Measurements from ENCODE around the gene ARHGAP26. TPM values are rescaled to one million over a fixed set of nuclear protein-coding genes. Genes with fewer than 3 reads are reported as not detected.
A peak's percentile ranks its signal among the peaks of the same experiment; 100 is the strongest.

The ARHGAP26 gene
- total RNA-seq, 4 donors from 2014 or later = 22.3 to 40.7 (median 28.2) TPM

DNA sequence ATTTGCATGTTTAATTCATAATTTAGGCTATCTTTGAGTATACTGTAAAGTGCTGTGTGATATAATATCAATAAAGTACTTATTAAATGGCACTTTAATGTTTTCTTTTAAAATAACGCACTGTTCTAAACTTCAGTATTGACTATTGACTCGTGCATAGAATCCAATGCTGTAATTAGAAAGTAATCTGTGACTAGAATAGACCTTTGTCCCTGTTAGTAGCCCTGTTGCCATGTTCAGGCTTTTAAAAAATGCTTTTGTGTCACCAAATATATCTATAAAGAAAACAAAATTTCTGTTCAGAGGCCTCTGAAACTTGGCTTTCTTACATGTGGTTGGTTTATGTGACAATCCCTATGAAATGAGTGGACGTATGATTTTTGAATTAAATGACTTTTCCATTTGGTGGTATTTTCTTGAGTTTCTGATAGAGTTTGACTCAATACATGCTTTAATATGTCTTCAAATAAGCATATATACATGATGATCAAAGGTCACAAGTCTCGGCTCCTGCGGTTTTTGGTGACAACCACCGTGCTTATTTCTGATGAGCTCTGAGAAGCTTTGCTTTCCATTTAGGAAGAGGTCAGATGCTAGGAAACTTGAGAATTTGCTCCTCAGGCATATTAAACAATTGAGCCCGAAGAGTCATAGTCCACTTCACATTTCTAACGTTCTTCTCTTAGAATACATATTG lies 458.6 kb downstream of the ARHGAP26 start:
- Histone ChIP-seq H3K27me3 (no peaks in the 10 kb centered on the region), H3K4me1 (peaks cover 6 to 41% (median 35%) of the 10 kb centered on the region in 4 donors), H3K4me3 (no peak overlapping the region), H3K36me3 (peaks cover 0 to 18% (median under 1%) of the 10 kb centered on the region in 4 donors), H3K9me3 (no peaks in the 10 kb centered on the region), H3K27ac (replicated peaks in 1 of 4) (no peak overlapping the region)
- 93% methylated on average over 8 of the region's 8 CpGs for WGBS
- DNase-seq (ENCODE audit: extremely low spot score) = no peak
- TF ChIP-seq POLR2AphosphoS5 (IDR thresholded peaks at IDR 0.05) (no peak), POLR2A (IDR thresholded peaks at IDR 0.05; ENCODE audit: low read depth) (no peak), EP300 (IDR thresholded peaks at IDR 0.05) (no peak), CTCF (IDR thresholded peaks at IDR 0.05) (no peak)
- intact Hi-C loops (cut with DNase I) = no loop called here

GRCh38 chr5:143229426-143229895 lies 459.3 kb downstream of the ARHGAP26 start:
- no peak overlapping the region for H3K4me3 ChIP-seq
- peaks cover 0 to 11% (median 0%) of the 10 kb centered on the region in 4 donors for H3K36me3 ChIP-seq
- H3K4me1 ChIP-seq = peaks cover 6 to 41% (median 35%) of the 10 kb centered on the region in 4 donors
- WGBS = 85% methylated on average over 8 of the region's 8 CpGs
- no peak for DNase-seq (ENCODE audit: extremely low spot score)
- peak overlapping the region in 1 of 4 donors; percentile 4 for H3K27ac ChIP-seq (replicated peaks in 1 of 4)
- intact Hi-C loops (cut with DNase I) = no loop called here
- no peaks in the 10 kb centered on the region for H3K9me3 ChIP-seq
- TF ChIP-seq POLR2AphosphoS5 (IDR thresholded peaks at IDR 0.05) (no peak), POLR2A (IDR thresholded peaks at IDR 0.05; ENCODE audit: low read depth) (no peak), CTCF (IDR thresholded peaks at IDR 0.05) (no peak), EP300 (IDR thresholded peaks at IDR 0.05) (no peak)
- H3K27me3 ChIP-seq = no peaks in the 10 kb centered on the region

DNA sequence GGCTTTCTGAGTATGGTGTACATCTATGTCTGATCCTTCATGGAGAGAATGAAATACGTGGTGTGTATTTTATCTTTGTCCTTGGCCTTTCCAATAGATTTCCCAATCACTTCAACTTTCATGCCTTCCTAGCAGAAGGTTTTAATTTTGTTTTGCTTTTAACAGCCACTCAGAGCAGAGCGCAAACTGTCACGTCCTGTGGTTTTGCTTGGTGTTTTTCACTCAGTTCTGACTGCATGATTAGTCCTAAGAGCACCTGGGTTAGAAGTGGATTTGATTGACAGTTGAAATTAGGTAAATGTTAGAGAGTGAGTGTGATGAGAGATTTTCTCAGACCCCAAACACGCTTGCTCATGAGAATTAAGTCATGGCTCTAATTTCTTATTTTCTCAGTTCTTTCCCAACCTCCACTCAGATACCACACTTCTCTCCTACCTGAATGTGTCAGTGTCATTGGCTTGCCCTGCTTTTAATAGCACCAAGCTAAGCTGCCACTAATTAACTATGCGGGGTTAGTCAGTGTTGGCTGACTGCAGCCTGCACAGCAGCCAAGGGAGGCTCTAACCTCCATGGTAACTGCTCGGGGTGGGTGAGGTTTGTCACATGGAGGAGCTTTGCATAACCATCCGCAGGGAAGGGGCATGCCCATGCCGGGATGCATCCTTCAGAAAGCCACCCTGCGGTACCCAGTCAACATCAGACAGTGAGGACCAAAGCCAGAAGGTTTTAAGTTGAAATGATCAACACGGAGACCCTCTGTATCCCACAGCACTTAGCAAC lies 459.9 kb downstream of the ARHGAP26 start:
- no peaks in the 10 kb centered on the region for H3K9me3 ChIP-seq
- H3K27ac ChIP-seq (replicated peaks in 1 of 4) = no peak overlapping the region
- TF ChIP-seq CTCF (IDR thresholded peaks at IDR 0.05) = no peak
- TF ChIP-seq POLR2AphosphoS5 (IDR thresholded peaks at IDR 0.05) = no peak
- no peak for TF ChIP-seq POLR2A (IDR thresholded peaks at IDR 0.05; ENCODE audit: low read depth)
- TF ChIP-seq EP300 (IDR thresholded peaks at IDR 0.05) = no peak
- no peak for DNase-seq (ENCODE audit: extremely low spot score)
- H3K4me3 ChIP-seq = no peak overlapping the region
- 68% methylated on average over 7 of the region's 10 CpGs for WGBS
- peaks cover 6 to 41% (median 35%) of the 10 kb centered on the region in 4 donors for H3K4me1 ChIP-seq
- peaks cover 0 to 5% (median 0%) of the 10 kb centered on the region in 4 donors for H3K36me3 ChIP-seq
- intact Hi-C loops (cut with DNase I) = no loop called here
- no peaks in the 10 kb centered on the region for H3K27me3 ChIP-seq

DNA sequence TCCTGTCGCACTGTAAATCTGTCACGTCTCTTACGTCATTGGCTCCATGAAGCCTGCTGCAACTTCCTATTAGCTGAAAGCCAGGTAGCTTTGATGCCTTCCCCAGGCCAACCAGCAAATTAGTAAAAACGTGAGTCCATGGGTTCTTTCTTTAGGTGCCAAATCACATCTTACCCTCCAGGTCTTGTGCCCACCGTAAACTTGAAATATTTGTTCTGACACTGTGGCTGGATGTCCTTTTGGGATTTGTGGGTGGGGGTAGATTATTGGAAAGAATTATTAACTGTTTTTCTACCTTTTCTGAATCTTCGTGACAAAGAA lies 460.5 kb downstream of the ARHGAP26 start:
- WGBS = 92% methylated on average over 6 of the region's 6 CpGs
- DNase-seq (ENCODE audit: extremely low spot score) = no peak
- no peaks in the 10 kb centered on the region for H3K9me3 ChIP-seq
- no peak overlapping the region for H3K27ac ChIP-seq (replicated peaks in 1 of 4)
- H3K27me3 ChIP-seq = no peaks in the 10 kb centered on the region
- H3K4me3 ChIP-seq = no peak overlapping the region
- intact Hi-C loops (cut with DNase I) = no loop called here
- H3K36me3 ChIP-seq = peaks cover 0 to under 1% (median 0%) of the 10 kb centered on the region in 4 donors
- peaks cover 6 to 41% (median 35%) of the 10 kb centered on the region in 4 donors for H3K4me1 ChIP-seq
- TF ChIP-seq POLR2AphosphoS5 (IDR thresholded peaks at IDR 0.05) (no peak), CTCF (IDR thresholded peaks at IDR 0.05) (no peak), POLR2A (IDR thresholded peaks at IDR 0.05; ENCODE audit: low read depth) (no peak), EP300 (IDR thresholded peaks at IDR 0.05) (no peak)
